ENCODE measurements around the gene VGLL4.

VGLL4 gene

DNA sequence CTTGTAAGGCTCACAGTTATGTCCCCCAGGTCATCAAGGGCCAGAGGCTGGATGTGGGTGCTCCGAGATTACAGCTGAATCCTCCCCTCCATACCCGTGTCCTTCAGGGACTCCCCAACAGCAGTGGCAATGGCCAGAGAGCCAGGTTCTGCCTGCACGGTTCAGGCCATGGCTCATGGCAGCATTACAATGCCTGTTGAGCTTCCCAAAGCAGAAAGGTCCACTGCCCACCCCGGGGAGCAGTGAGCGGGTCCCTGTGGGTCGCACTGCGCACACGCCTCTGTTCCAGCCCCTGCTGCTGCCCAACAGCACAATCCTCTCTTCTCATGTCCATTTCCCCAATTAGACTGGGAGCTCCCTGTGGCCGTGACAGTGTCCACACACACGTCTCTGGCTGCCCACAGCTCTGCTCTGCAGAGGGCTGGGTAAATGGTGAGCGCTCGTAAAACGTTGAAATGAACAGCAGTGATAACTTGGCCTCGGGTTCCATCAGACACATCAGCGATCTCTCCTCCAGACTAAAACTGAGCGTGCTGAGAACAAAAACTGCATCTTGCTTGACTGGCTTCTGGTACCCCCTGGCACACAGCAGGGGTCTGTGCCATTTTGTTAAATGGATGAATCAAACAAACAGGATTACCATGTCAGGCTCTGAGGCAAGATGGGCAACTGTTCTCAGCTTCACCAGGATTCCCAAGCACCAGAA lies 80.4 kb downstream of the VGLL4 start:
- no peak for DNase-seq

DNA sequence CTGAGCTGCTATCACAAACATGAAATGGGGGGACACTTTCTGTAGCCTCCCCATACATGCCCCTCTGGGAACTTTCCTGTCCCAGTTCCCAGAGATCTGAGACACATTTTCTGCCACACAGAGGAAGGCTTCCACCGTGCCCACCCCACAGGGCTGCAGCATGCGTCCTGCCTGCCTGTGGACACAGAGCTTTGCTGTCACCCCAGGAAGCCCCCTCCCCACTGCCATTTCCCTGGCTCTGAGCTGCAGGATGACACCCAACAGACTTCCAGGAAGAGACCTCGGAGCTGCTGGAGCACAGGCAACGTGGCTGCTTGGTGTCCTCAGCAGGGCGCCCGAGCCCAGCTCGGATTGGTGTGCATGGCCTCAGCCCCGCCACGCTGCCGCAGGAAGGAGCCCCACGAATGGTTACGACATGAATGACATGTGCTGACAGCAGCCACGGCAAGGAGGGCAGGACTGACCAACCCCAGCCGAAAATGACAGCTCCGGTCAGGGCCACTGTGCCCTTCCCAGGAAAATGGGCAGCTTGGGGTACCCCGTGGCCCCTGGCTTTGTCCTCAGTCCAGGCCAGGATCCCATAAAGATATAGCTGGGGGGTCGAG lies 81.3 kb downstream of the VGLL4 start:
- DNase-seq: no peak

GRCh38 chr3:11560746-11561145 lies 83.0 kb downstream of the VGLL4 start:
- no peak for DNase-seq

DNA sequence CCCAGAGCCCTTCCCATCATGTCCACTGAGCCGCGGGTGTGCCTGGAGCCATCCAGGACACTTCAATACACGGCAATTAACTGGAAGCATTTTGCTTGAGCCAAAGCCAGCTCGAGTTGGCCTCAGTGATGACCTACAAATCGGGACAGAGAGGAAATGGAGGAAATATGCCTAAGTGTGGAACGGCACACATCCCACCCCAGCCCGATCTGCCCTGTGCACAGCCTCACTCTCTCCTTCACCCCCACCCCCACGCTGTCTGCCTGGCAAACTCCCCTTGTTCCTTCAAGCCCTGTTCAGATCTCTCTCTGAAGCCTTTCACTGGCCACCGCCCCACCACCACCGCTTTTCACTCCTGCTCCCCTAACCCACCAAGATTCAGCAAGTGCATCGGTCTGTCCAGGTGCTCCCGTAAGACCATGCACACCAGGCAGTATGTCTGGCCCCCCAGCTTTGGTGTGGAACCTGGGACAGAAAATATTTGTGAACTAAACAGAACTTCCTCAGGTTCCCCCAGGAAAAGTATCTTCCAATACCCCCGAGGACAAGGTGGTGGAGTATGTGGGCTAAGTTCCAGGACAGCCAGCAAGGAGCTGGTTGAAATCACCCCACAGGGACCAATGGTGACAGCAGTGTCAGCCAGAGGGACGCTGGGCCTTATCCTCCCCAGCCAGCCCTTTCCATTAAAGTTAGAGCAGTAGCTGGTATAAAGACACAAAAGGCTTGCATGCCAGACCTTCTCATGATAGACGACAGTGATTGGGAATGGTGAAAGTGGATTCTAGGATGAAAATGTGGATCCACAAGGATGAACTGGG lies 83.7 kb downstream of the VGLL4 start:
- no peak for DNase-seq

- no peak for DNase-seq
Measured at GRCh38 chr3:11558918-11559815, 84.5 kb downstream of the VGLL4 start.

GRCh38 chr3:11558411-11558903 lies 85.3 kb downstream of the VGLL4 start:
- DNase-seq: no peak

DNA sequence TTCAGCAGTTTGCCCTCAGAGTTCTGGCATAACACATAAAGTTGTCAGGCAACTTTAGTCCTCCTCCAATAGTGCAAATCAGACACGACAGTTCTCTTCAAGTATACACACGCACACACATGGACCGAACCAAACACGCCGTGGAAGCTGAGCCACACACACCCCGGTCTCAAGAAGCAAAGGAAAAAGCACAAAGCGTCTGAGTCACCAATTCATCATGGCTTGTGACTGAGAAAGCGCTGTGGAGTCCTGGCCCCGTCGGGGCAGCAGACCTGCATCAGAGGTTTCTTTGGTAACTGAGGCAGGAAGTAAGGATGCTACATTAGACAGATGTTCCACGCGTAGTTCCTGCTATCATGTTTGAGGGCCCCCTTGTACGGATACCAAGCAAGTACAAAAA lies 85.7 kb downstream of the VGLL4 start:
- DNase-seq: no peak

DNA sequence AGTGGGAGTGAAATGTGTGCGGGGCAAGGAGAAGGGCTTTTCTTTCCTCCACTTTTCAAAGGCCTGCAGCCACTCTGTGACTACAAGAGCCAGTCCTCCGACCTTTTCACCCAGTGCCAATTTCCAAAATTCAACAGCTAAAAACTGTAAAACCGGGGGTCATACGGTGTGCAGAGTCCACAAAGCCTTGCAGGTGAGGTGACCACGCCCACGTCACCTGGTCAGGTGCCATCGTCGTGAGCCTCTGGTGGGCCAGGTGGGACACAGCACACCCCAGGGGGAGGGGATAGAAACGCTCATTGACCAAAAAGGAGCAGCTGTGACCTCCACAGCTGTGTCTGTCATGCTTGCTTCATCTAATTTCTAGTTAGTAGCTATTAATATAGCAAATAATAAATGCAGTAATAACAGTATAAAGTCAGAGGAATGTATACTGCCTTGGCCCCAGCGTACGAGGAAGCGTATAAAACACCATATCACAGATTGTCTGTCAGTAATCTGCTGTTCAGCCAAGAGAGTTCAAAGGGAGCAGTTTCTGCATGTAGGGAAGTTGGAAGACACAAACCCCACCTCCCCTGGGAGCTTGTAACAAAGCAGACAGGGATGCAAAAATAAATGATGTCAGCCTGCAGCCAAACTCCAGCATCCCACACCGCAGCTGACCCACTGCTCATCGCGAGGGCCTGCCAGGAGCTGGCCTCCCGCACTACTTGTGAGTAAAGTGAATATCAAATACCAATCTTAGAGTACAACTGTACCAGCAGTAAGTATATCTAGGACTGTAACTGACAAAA lies 86.7 kb downstream of the VGLL4 start:
- DNase-seq: no peak

GRCh38 chr3:11555881-11556633 lies 87.7 kb downstream of the VGLL4 start:
- no peak for DNase-seq

DNA sequence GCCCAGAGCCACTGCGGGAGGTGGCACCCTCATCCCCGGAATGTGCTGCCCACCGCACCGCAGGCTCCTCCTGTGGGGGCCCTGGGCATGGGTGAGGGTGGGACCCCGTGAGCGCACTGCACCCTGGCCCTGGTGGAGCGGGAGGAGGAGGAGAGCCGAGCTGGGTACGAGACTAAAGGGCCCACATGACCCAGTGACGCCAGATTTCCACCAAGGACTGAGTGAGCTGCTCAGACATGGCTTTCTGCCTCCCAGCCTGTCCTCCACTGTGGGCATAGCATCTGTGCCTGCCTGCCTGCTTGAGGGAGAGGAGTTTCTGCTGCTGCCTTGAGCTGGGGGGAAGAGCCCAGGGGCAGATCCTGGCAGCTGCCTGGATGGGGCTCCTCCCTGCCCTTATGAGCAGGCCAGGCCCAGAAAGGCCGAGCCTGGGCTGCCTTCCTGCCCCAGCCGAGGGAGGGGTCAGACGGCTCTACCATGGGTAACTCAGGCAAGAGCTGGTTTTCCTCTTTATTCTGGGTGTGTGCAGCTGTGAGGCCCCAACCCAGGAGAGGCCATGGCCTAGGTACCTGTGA lies 88.4 kb downstream of the VGLL4 start:
- DNase-seq: no peak

- no peak for DNase-seq
Measured at GRCh38 chr3:11554666-11555065, 89.0 kb downstream of the VGLL4 start.

- no peak for DNase-seq
Measured at GRCh38 chr3:11554236-11554610, 89.5 kb downstream of the VGLL4 start.

DNA sequence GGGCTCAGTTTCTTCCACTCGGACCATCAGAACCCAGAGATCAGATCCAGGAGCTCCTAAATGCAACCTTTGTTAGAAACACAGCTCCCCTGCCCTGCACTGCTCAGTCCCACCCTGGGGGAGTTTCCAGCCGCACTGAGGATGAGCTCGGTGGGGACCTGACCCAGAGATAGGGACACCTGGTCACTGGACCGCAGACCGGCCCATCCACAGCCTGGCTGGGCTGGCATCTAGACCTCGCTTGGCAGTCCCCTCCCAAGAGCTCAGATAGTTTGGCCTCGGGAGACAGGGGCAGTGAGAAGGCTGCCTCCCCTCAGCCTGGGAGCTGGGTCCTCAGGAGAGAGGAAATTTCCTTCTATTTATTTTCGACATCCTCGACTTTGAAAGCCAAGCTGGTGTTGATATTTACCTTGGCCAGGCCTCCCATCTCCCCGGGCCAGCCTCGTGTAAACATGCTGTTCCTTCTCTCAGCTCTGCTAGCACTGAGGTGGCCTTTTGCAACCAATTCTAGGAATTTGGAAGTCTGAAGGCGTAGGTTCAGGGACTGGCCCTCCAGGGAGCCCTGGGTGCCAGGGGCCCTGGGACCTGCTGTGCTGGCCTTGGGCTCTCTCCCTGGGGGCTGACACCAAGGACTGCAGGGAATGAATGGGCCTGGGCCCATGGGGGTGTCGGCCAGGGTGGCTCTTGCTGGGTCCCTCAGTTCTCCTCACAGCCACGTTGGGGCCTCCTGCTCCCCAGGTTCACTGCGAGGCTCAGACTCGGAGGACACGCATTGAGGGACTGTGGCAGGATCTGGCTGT lies 90.1 kb downstream of the VGLL4 start:
- no peak for DNase-seq

DNA sequence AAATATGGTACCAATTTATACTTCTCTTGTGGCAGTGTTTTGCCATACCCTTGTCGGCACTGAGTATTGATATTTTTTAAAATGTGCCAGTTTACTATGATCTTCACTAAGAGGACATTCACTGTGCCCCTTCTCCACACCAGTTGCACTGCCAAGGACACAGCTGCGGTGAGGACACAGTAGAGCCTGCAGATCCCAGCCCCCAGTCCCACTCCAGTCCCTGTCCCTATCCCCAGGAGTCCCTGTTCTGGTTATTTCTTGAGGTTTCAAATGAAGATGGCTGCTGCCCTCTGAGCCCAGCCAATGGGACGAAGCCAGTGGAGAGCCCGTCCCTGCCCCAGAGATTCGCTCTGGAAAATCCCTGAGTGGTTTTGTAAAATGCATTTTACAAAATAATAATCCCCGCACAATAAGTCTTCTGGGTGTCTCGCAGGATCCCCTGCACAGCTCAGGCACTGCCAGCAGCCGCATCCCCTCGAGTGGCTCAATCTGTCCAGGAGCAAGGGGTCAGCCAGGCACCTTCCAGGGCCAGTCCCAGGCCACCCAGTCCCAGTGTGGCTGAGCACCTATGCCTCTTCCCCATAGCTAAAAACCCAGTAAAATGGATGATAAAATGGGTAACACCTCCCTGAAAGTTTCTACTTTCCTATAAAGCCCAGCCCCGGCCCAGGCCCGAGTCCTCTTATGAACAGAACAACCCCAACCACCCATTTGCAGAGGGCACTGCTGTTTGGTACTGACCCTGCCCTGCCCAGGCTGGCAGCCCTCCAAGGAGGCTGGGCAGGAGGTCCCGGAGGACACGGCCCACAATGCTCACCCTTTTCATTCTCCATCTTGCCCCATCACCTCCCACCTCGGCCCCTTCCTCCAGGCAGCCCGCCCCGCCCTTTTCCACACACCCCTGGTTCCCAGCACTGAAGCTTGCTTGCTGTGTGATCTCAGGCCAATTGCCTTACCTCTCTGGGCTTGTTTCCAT lies 91.1 kb downstream of the VGLL4 start:
- no peak for DNase-seq

- no peak for DNase-seq
Measured at GRCh38 chr3:11551036-11551435, 92.7 kb downstream of the VGLL4 start.

GRCh38 chr3:11549580-11550140 lies 94.1 kb downstream of the VGLL4 start:
- DNase-seq: no peak

DNA sequence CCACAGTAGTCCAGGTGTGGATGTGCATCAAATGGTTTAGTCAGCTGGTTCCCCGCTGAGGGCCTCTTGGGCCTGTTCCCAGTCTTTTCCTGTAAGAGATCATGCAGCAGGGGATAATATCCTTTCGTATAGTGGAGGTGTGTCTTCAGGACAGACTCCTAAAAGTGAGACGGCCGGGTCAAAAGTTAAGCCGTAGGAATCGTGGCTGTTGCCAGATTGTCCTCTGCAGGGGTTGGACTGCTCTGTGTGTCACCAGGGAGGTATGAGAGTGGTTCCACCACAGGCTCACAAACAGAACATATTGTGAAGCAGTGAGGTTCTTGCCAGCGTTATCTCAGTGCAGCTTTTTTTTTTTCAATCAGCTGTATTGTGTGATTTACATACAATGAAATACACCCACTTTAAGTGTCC lies 95.0 kb downstream of the VGLL4 start:
- no peak for DNase-seq

DNA sequence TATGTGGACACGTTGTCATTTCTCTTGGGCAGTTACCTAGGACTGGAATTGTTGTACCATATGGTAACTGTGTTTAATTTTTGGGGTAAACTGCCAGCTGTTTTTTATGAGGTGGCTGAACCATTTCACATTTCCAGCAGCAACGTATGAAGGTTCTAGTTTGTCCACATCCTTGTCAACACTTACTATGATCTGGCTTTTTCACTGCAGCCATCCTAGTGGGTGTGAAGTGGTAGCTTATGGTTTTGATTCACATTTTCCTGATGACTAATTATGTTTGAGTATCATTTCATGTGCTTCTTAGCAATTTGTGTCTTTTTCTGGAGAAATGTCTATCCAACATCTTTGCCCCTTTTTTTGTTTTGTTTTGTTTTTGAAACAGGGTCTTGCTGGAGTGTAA lies 96.2 kb downstream of the VGLL4 start:
- no peak for DNase-seq

All from NCI-H187 (cell line).